H1 (cell line): ENCODE data around the gene PTPRG. TPM values are rescaled to one million over a fixed set of nuclear protein-coding genes. Genes with fewer than 3 reads are reported as not detected.

ENCODE experiments used
- CTCF ChIA-PET: fragments of 300-600 bp; sonication (Branson Sonifier 250); formaldehyde crosslinking; loops from one replicate; lab custom pipeline; 2021; ENCODE audit not compliant: partially characterized antibody; lab: Charles Lee
- POLR2A ChIA-PET: fragments of 300-600 bp; sonication (Branson Sonifier 250); formaldehyde crosslinking; loops from one replicate; lab custom pipeline; 2021; ENCODE audit warnings: inconsistent platforms; ENCODE audit not compliant: partially characterized antibody; lab: Charles Lee
- DNase-seq, 2 experiments: peaks; one replicate each; pipeline versions ENCODE4 v3.0.0 to v3.0.0-alpha.2; 2010 to 2022; ENCODE audit warnings: low spot score in 2 of 2, low read depth in 1 of 2, mixed read lengths in 1 of 2
- FAIRE-seq: peaks from 2 replicates; lab custom pipeline; 2011; peaks lifted over from hg19 to GRCh38; lab: Jason Lieb, UNC
- H2AFZ ChIP-seq: 2 replicates; pipeline ENCODE4 v1.8.1; 2012; ENCODE audit warnings: low read length, inconsistent platforms
- H2AK5ac ChIP-seq: 2 replicates; pipeline ENCODE4 v1.6.1; 2013; ENCODE audit warnings: low read depth, low read length
- H2BK120ac ChIP-seq: replicated peaks from 2 replicates; pipeline ENCODE3; 2013; ENCODE audit warnings: low read depth, low read length, inconsistent platforms
- H2BK12ac ChIP-seq: 2 replicates; pipeline ENCODE4 v1.6.1; 2013; ENCODE audit warnings: low read depth, low read length
- H2BK15ac ChIP-seq: 2 replicates; pipeline ENCODE4 v1.6.1; 2013; ENCODE audit warnings: low read length
- H2BK20ac ChIP-seq: 2 replicates; pipeline ENCODE4 v1.6.1; 2013; ENCODE audit warnings: low read length
- H2BK5ac ChIP-seq: 2 replicates; pipeline ENCODE4 v1.6.1; 2013; ENCODE audit warnings: low read depth, low read length
- H3K14ac ChIP-seq: 2 replicates; pipeline ENCODE4 v1.6.1; 2013; ENCODE audit warnings: inconsistent platforms; ENCODE audit not compliant: insufficient read length
- H3K18ac ChIP-seq: 2 replicates; pipeline ENCODE4 v1.6.1; 2013; ENCODE audit warnings: low read length; ENCODE audit errors: extremely low read depth
- H3K23ac ChIP-seq: 2 replicates; pipeline ENCODE4 v1.6.1; 2013; ENCODE audit warnings: inconsistent platforms; ENCODE audit not compliant: insufficient read length
- H3K23me2 ChIP-seq: 2 replicates; pipeline ENCODE4 v1.6.1; 2013; ENCODE audit warnings: low read depth, low read length
- H3K27ac ChIP-seq: 2 replicates; pipeline ENCODE4 v1.6.1; 2011; ENCODE audit warnings: low read depth, low read length, inconsistent platforms
- H3K27me3 ChIP-seq, 4 experiments: replicated peaks in 1 of 4; 1 replicate in 1 of 4; 2 replicates in 3 of 4; pipeline versions ENCODE4 v1.6.1 to v1.8.1; 2011 to 2013; ENCODE audit warnings: low read length in 3 of 4, mild to moderate bottlenecking in 3 of 4, inconsistent platforms in 2 of 4, mixed read lengths in 2 of 4, moderate library complexity in 1 of 4; ENCODE audit not compliant: control insufficient read depth in 3 of 4, insufficient read depth in 3 of 4; ENCODE audit errors: extremely low read depth in 1 of 4
- H3K36me3 ChIP-seq, 4 experiments: 2 replicates each; pipeline versions ENCODE4 v1.6.1 to v1.8.1; 2011 to 2013; ENCODE audit warnings: mild to moderate bottlenecking in 4 of 4, low read length in 3 of 4, moderate library complexity in 2 of 4, control low read depth in 1 of 4, inconsistent platforms in 1 of 4; ENCODE audit not compliant: insufficient read depth in 4 of 4, control insufficient read depth in 2 of 4
- H3K4ac ChIP-seq: replicated peaks from 2 replicates; pipeline ENCODE3; 2013; ENCODE audit warnings: low read length, low read depth, mixed read lengths, inconsistent platforms; ENCODE audit not compliant: insufficient read length
- H3K4me1 ChIP-seq, 4 experiments: replicated peaks in 1 of 4; 1 replicate in 1 of 4; 2 replicates in 3 of 4; pipeline versions ENCODE4 v1.6.1 to v1.8.1; 2011 to 2013; ENCODE audit warnings: low read length in 3 of 4, inconsistent platforms in 2 of 4, mixed read lengths in 1 of 4; ENCODE audit not compliant: insufficient read depth in 4 of 4, control insufficient read depth in 3 of 4
- H3K4me2 ChIP-seq, 2 experiments: 2 replicates each; pipeline versions ENCODE4 v1.6.1 to v1.8.1; 2011 to 2013; ENCODE audit warnings: low read depth in 2 of 2, low read length in 2 of 2, control low read depth in 1 of 2, inconsistent platforms in 1 of 2, mild to moderate bottlenecking in 1 of 2; ENCODE audit not compliant: insufficient read depth in 1 of 2
- H3K4me3 ChIP-seq, 4 experiments: fragments of 200-600, 300-600 bp in 1 of 4; sonication (generic), shearing (Covaris generic), sonication (Bioruptor Twin) in 1 of 4; 2 replicates each; pipeline versions ENCODE4 v1.5.1 to v1.8.1; 2011 to 2016; ENCODE audit warnings: low read length in 4 of 4, low read depth in 3 of 4, control low read depth in 2 of 4, inconsistent platforms in 2 of 4, mild to moderate bottlenecking in 2 of 4, mixed read lengths in 1 of 4, moderate library complexity in 1 of 4; ENCODE audit not compliant: insufficient read depth in 2 of 4; ENCODE audit errors: extremely low read depth in 1 of 4
- H3K56ac ChIP-seq: replicated peaks from 2 replicates; pipeline ENCODE3; 2013; ENCODE audit warnings: low read depth, mild to moderate bottlenecking, mixed read lengths, low read length, inconsistent platforms; ENCODE audit not compliant: insufficient read length
- H3K79me1 ChIP-seq: 2 replicates; pipeline ENCODE4 v1.6.1; 2013; ENCODE audit warnings: low read depth, low read length, control low read depth
- H3K79me2 ChIP-seq, 2 experiments: 2 replicates each; pipeline versions ENCODE4 v1.6.1 to v1.8.1; 2012 to 2013; ENCODE audit warnings: low read length in 2 of 2, mild to moderate bottlenecking in 2 of 2, inconsistent platforms in 1 of 2; ENCODE audit not compliant: insufficient read depth in 2 of 2, control insufficient read depth in 1 of 2
- H3K9ac ChIP-seq, 4 experiments: replicated peaks in 1 of 4; 1 replicate in 1 of 4; 2 replicates in 3 of 4; pipeline versions ENCODE4 v1.6.1 to v1.8.1; 2011 to 2013; ENCODE audit warnings: low read depth in 3 of 4, low read length in 3 of 4, control low read depth in 2 of 4, mild to moderate bottlenecking in 2 of 4, moderate library complexity in 2 of 4, inconsistent platforms in 1 of 4; ENCODE audit errors: extremely low read depth in 1 of 4
- H3K9me3 ChIP-seq, 2 experiments: 2 replicates each; pipeline versions ENCODE4 v1.6.1 to v1.8.1; 2012 to 2013; ENCODE audit warnings: mild to moderate bottlenecking in 2 of 2, moderate library complexity in 2 of 2, control low read depth in 1 of 2, inconsistent platforms in 1 of 2, low read depth in 1 of 2, low read length in 1 of 2, mixed read lengths in 1 of 2; ENCODE audit not compliant: insufficient read depth in 2 of 2
- H4K20me1 ChIP-seq, 2 experiments: replicated peaks in 1 of 2; 2 replicates each; pipeline versions ENCODE3 to v1.8.1; 2011 to 2013; ENCODE audit warnings: inconsistent platforms in 2 of 2, low read length in 2 of 2, mild to moderate bottlenecking in 1 of 2; ENCODE audit not compliant: insufficient read depth in 2 of 2, control insufficient read depth in 1 of 2
- H4K5ac ChIP-seq: 2 replicates; pipeline ENCODE4 v1.6.1; 2013; ENCODE audit warnings: low read length, low read depth, mixed read lengths, inconsistent platforms; ENCODE audit not compliant: insufficient read length
- H4K8ac ChIP-seq: 2 replicates; pipeline ENCODE4 v1.8.0; 2013; ENCODE audit warnings: mild to moderate bottlenecking, moderate library complexity, low read length, inconsistent platforms; ENCODE audit not compliant: insufficient read depth; ENCODE audit errors: extremely low read depth
- H4K91ac ChIP-seq: replicated peaks from 2 replicates; pipeline ENCODE3; 2013; ENCODE audit warnings: low read length, mixed read lengths, inconsistent platforms; ENCODE audit not compliant: insufficient read length
- CREB1 ChIP-seq: IDR thresholded peaks from 2 replicates; pipeline ENCODE4 v1.6.1; 2012; ENCODE audit warnings: inconsistent platforms
- WGBS, 2 experiments: shearing (Covaris generic) in 1 of 2; methylation state at CpG; one replicate each; pipeline versions ENCODE4 v1.1.6 to v1.1.7; 2013 to 2015; ENCODE audit warnings: low lambda C conversion rate in 2 of 2, mixed read lengths in 2 of 2, inconsistent platforms in 1 of 2, low coverage in 1 of 2, missing lambda C conversion rate in 1 of 2; ENCODE audit not compliant: insufficient replicate concordance in 2 of 2, insufficient coverage in 1 of 2, insufficient read length in 1 of 2; ENCODE audit errors: extremely low coverage in 1 of 2, missing lambda C conversion rate in 1 of 2; 5-methylcytosine and 5-hydroxymethylcytosine counted together
- polyA plus RNA-seq, 7 experiments: library from polyadenylated mRNA; depleted of rRNA in 3 of 7; stranded (reverse) in 5 of 7; unstranded in 2 of 7; fragments of >200 nt in 5 of 7; fragments of 200-250 nt in 2 of 7; gene quantifications; 1 replicate in 5 of 7; 2 replicates in 1 of 7; 4 replicates in 1 of 7; pipeline versions ENCODE4 v1.2.1 to v1.2.3, GENCODE V29; 2011 to 2013; ENCODE audit warnings: missing spikeins in 2 of 7, mixed read lengths in 2 of 7
- total RNA-seq: library from RNA; stranded (reverse); fragmentation: NEBNext Ultra II Directional; extraction: Animal tissue kit (Norgen Biotek cat#: 25700); gene quantifications from 2 replicates; pipeline ENCODE4 v1.2.1, GENCODE V29; 2021

PTPRG gene
- total and polyA plus RNA-seq, 2 of the 8 experiments (the other 6 are each of a cell fraction or from before 2014, with no cell fraction given), result 23.3 to 96.2 TPM

- FAIRE-seq, result no peak
- no peak overlapping the region for H4K8ac ChIP-seq
- CTCF ChIA-PET, result interaction anchor here (2.3 to 8.4 kb wide), 2 partner anchors 7 to 21 kb away, joined by 9 to 67 read pairs; no protein-coding TSS in a partner anchor
These were observed 619.1 kb downstream of the PTPRG start for GRCh38 chr3:62180514-62180913.

More at GRCh38 chr3:62180514-62180913, 619.1 kb downstream of the PTPRG start:
- Histone ChIP-seq H4K5ac (no peak overlapping the region), H3K9me3 (no peaks in the 10 kb centered on the region), H3K4ac (no peak overlapping the region), H2AK5ac (no peak overlapping the region), H3K56ac (no peak overlapping the region), H3K27me3 (no peaks in the 10 kb centered on the region; a peak in 2 of 7 replicates), H3K23me2 (peaks cover 3% of the 10 kb centered on the region; the same call in 1 of the 2 replicates), H3K79me1 (peaks cover 5% of the 10 kb centered on the region), H4K91ac (no peak overlapping the region), H2BK20ac (no peak overlapping the region), H3K27ac (no peak overlapping the region), H2AFZ (no peak overlapping the region), H4K20me1 (peaks cover 0 to 2% of the 10 kb centered on the region in 2 experiments), H3K4me2 (no peak overlapping the region), H3K4me3 (no peak overlapping the region), H2BK15ac (no peak overlapping the region), H3K4me1 (peaks cover 4 to 11% (median 7%) of the 10 kb centered on the region in 4 experiments)
- no peak for DNase-seq
- POLR2A ChIA-PET, result no interaction called here
- no peak for TF ChIP-seq CREB1
- TF ChIP-seq, all 59 proteins: peak for 0
- Histone ChIP-seq H3K23ac (no peak overlapping the region), H3K14ac (no peak overlapping the region), H3K18ac (no peak overlapping the region), H3K36me3 (peaks cover 0 to 5% (median 1%) of the 10 kb centered on the region in 4 experiments; a peak in 1 of 8 replicates), H2BK12ac (no peak overlapping the region), H2BK5ac (no peak overlapping the region), H3K79me2 (no peaks in the 10 kb centered on the region), H3K9ac (no peak overlapping the region), H2BK120ac (no peak overlapping the region)
- 94% methylated on average over 5 of the region's 5 CpGs; no CpG with 5 or more reads in 1 of the 2 experiments for WGBS, 2 experiments
